Prostate gland (tissue), 2 donors: Measurements from ENCODE around the gene NEDD4L. TPM values are rescaled to one million over a fixed set of nuclear protein-coding genes. Genes with fewer than 3 reads are reported as not detected.

Experiments
- DNase-seq: peaks from one replicate; pipeline ENCODE4 v3.0.0-alpha.2; 2019; ENCODE audit warnings: low spot score
- H3K27ac ChIP-seq, 2 donors: fragments of 200-600 bp; sonication (generic); 2 replicates each; pipeline ENCODE4 v1.5.1; 2017 to 2019
- H3K27me3 ChIP-seq: fragments of 200-600 bp; sonication (generic); replicated peaks from 2 replicates; pipeline ENCODE4 v1.5.1; 2019; ENCODE audit not compliant: insufficient read depth
- H3K36me3 ChIP-seq, 2 donors: fragments of 200-600 bp; sonication (generic); 1 replicate in 1 of 2; 2 replicates in 1 of 2; pipeline versions ENCODE4 v1.5.1 to v1.8.1; 2017 to 2019
- H3K4me1 ChIP-seq: fragments of 200-600 bp; sonication (generic); replicated peaks from 2 replicates; pipeline ENCODE4 v1.5.1; 2019
- H3K4me3 ChIP-seq, 2 donors: fragments of 200-600 bp; sonication (generic); 2 replicates each; pipeline ENCODE4 v1.5.1; 2017 to 2019
- H3K9me3 ChIP-seq: fragments of 200-600 bp; sonication (generic); 2 replicates; pipeline ENCODE4 v1.5.1; 2017
- CTCF ChIP-seq, 4 experiments: fragments of 200-600 bp in 2 of 4; fragments of 450-650 bp in 2 of 4; sonication (generic) in 2 of 4; IDR thresholded peaks; 1 replicate in 3 of 4; 2 replicates in 1 of 4; pipeline ENCODE4 v1.5.1; 2016 to 2019; ENCODE audit warnings: antibody characterized with exemption in 4 of 4, mild to moderate bottlenecking in 2 of 4, moderate library complexity in 2 of 4
- POLR2A ChIP-seq: fragments of 450-650 bp; IDR thresholded peaks from one replicate; pipeline ENCODE4 v1.6.1; 2016; ENCODE audit warnings: antibody characterized with exemption, mild to moderate bottlenecking
- POLR2AphosphoS5 ChIP-seq: sonication (generic); formaldehyde crosslinking; IDR thresholded peaks from one replicate; pipeline ENCODE4 v1.6.1; 2017; ENCODE audit warnings: antibody characterized with exemption
- WGBS: methylation state at CpG from one replicate; pipeline ENCODE4 v1.1.5; 2018; 5-methylcytosine and 5-hydroxymethylcytosine counted together
- intact Hi-C: fragments of 100-400 bp; cut with DNase I; formaldehyde crosslinking; loops from one replicate; pipeline ENCODE4 v1.14.2; 2022
- total RNA-seq, 2 donors: library from RNA; depleted of rRNA; stranded (reverse); fragments of >200 nt; gene quantifications; one replicate each; pipeline ENCODE4 v1.1.0, GENCODE V29; 2016

Gene NEDD4L
- total RNA-seq, 2 donors from 2014 or later: 280 to 420 TPM

GRCh38 chr18:58313491-58314032 is 269.5 kb downstream of the NEDD4L start:
- no peak overlapping the region for H3K4me3 ChIP-seq
- 47% methylated on average over 5 of the region's 5 CpGs for WGBS
- no peaks in the 10 kb centered on the region for H3K9me3 ChIP-seq
- no peaks in the 10 kb centered on the region for H3K36me3 ChIP-seq
- no peaks in the 10 kb centered on the region for H3K27me3 ChIP-seq
- peak; percentile 70 for DNase-seq
- H3K4me1 ChIP-seq: peaks cover 31% of the 10 kb centered on the region
- TF ChIP-seq CTCF (IDR thresholded peaks at IDR 0.05): no peak
- peak; percentile 43 for TF ChIP-seq POLR2AphosphoS5
- H3K27ac ChIP-seq: peak overlapping the region; percentile 59 to 66
- intact Hi-C loops: loop anchor here (10.0 kb wide), 2 partner anchors 181 to 269 kb away; partner anchors contain the start of gene NEDD4L

- Histone ChIP-seq H3K27me3 (no peaks in the 10 kb centered on the region), H3K4me3 (no peak overlapping the region), H3K27ac (peak overlapping the region; percentile 59 to 66), H3K36me3 (no peaks in the 10 kb centered on the region), H3K4me1 (peaks cover 27% of the 10 kb centered on the region), H3K9me3 (no peaks in the 10 kb centered on the region)
- intact Hi-C loops: loop anchor here (10.0 kb wide), 2 partner anchors 181 to 269 kb away; partner anchors contain the start of gene NEDD4L
- TF ChIP-seq CTCF (IDR thresholded peaks at IDR 0.05): no peak
- TF ChIP-seq POLR2A: peak; percentile 12
- peak; percentile 81 for TF ChIP-seq POLR2AphosphoS5
- WGBS: 53% methylated on average over 7 of the region's 7 CpGs
- DNase-seq: peak; percentile 68
Measured at GRCh38 chr18:58314284-58314683, 270.3 kb downstream of the NEDD4L start.

GRCh38 chr18:58315041-58315440 is 271.0 kb downstream of the NEDD4L start:
- peaks cover 25% of the 10 kb centered on the region for H3K4me1 ChIP-seq
- no peak for TF ChIP-seq POLR2A
- no peak for TF ChIP-seq CTCF (IDR thresholded peaks at IDR 0.05)
- 80% methylated on average over 8 of the region's 8 CpGs for WGBS
- no peak overlapping the region for H3K4me3 ChIP-seq
- no peaks in the 10 kb centered on the region for H3K9me3 ChIP-seq
- DNase-seq: no peak
- H3K27me3 ChIP-seq: no peaks in the 10 kb centered on the region
- H3K36me3 ChIP-seq: no peaks in the 10 kb centered on the region
- intact Hi-C loops: loop anchor here (10.0 kb wide), 2 partner anchors 180 to 270 kb away; partner anchors contain the start of gene NEDD4L
- peak overlapping the region; percentile 59 to 66 for H3K27ac ChIP-seq

- peak overlapping the region; percentile 59 to 66 for H3K27ac ChIP-seq
- DNase-seq: no peak
- WGBS: 71% methylated on average over 15 of the region's 15 CpGs
- H3K27me3 ChIP-seq: no peaks in the 10 kb centered on the region
- H3K4me3 ChIP-seq: no peak overlapping the region
- H3K36me3 ChIP-seq: no peaks in the 10 kb centered on the region
- TF ChIP-seq POLR2A: no peak
- TF ChIP-seq POLR2AphosphoS5: no peak
- no peak for TF ChIP-seq CTCF (IDR thresholded peaks at IDR 0.05)
- H3K4me1 ChIP-seq: peaks cover 25% of the 10 kb centered on the region
- no peaks in the 10 kb centered on the region for H3K9me3 ChIP-seq
- intact Hi-C loops: loop anchor here (10.0 kb wide), 2 partner anchors 179 to 271 kb away; partner anchors contain the start of gene NEDD4L
Measured at GRCh38 chr18:58315739-58316215, 271.8 kb downstream of the NEDD4L start.
